ENCODE data around the gene ADAMTS18. TPM values are rescaled to one million over a fixed set of nuclear protein-coding genes. Genes with fewer than 3 reads are reported as not detected.

Gene ADAMTS18
- total and polyA plus RNA-seq, 8 donors, result 0.03 to 0.52 (median 0.14) TPM; not detected in 1

GRCh38 chr16:77444147-77444460 is 9.3 kb upstream of the ADAMTS18 start:
- H3K4me1 ChIP-seq, result no peaks in the 10 kb centered on the region
- no peaks in the 10 kb centered on the region for H3K36me3 ChIP-seq
- ATAC-seq (no peak), FAIRE-seq (no peak), DNase-seq (no peak)
- intact Hi-C loops (cut with DNase I), result no loop called here
- H3K9me3 ChIP-seq, result no peaks in the 10 kb centered on the region
- peaks cover 0 to 6% (median 0%) of the 10 kb centered on the region in 4 donors for H3K27me3 ChIP-seq
- no peak overlapping the region for H3K4me3 ChIP-seq
- no peak overlapping the region for H3K27ac ChIP-seq
- 10 to 16% methylated on average over 1 of the region's 1 CpG for WGBS, 2 donors
- TF ChIP-seq, protein P1, sequence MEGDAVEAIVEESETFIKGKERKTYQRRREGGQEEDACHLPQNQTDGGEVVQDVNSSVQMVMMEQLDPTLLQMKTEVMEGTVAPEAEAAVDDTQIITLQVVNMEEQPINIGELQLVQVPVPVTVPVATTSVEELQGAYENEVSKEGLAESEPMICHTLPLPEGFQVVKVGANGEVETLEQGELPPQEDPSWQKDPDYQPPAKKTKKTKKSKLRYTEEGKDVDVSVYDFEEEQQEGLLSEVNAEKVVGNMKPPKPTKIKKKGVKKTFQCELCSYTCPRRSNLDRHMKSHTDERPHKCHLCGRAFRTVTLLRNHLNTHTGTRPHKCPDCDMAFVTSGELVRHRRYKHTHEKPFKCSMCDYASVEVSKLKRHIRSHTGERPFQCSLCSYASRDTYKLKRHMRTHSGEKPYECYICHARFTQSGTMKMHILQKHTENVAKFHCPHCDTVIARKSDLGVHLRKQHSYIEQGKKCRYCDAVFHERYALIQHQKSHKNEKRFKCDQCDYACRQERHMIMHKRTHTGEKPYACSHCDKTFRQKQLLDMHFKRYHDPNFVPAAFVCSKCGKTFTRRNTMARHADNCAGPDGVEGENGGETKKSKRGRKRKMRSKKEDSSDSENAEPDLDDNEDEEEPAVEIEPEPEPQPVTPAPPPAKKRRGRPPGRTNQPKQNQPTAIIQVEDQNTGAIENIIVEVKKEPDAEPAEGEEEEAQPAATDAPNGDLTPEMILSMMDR (IDR thresholded peaks at IDR 0.05), result no peak

DNA sequence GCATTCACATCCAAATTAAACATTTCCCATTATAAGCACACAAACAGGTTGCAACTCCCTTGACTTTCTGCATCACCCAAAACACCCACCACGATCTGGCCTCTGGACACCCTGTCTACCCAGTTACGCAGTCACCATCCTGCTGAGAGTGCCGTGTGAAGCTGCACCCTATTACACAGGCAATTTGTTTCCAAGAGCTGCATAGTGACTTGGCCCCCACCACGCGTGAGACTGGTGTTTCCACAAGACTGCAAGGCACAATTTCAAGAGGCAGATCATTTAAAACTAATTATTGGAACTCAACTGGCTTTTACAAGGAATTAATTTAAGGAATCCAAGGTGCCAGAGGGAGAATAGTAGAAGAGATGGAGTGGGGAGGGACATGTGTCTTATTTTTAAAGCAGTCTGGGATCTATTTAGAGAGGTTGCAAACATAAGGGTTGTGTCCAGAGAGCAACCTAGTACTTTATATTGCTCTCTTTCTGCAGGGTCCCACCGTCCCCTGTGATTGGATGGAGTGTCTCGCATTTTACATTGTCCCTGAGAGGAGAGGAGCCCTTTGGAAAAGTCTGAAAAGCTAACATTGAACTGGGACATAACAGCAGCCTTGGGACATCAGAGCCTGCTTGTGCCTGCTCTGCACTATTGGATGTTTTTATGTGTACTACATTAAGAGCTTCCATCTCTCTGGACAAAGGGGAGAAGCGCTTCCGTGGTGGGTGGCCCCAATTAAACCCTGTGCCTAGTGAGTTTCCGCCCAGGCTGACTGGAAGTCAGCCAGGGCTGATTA is 8.7 kb upstream of the ADAMTS18 start:
- 43 to 44% methylated on average over 10 of the region's 10 CpGs for WGBS, 2 donors
- H3K36me3 ChIP-seq, result no peaks in the 10 kb centered on the region
- no peak for FAIRE-seq
- H3K27me3 ChIP-seq, result peaks cover 0 to 6% (median 0%) of the 10 kb centered on the region in 4 donors
- DNase-seq, result no peak
- no peak for ATAC-seq
- H3K9me3 ChIP-seq, result no peaks in the 10 kb centered on the region
- H3K4me1 ChIP-seq, result no peaks in the 10 kb centered on the region
- no peak overlapping the region for H3K27ac ChIP-seq
- H3K4me3 ChIP-seq, result no peak overlapping the region
- TF ChIP-seq, protein P1 (IDR thresholded peaks at IDR 0.05), result no peak
- intact Hi-C loops (cut with DNase I), result no loop called here

DNA sequence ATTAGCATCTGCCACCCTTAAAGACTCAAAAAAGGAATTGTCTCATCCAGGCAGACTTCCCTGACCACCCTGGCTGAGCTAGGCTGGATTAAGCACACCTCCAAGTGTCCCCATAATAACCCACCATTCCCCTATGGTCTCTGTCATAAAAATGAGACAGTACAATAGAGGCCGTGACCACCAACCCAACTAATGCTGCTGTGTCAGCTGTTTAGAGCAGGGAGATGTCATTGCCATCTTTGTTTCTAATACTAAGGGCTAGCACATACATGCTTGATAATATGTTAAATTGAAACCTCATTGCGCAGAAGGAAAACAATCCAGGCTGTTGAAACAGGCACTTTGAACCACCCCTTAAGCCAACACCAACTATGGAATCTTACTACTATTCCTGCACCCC is 7.2 kb upstream of the ADAMTS18 start:
- no peak overlapping the region for H3K4me3 ChIP-seq
- no peaks in the 10 kb centered on the region for H3K4me1 ChIP-seq
- FAIRE-seq (no peak), ATAC-seq (no peak), DNase-seq (no peak)
- no peak overlapping the region for H3K27ac ChIP-seq
- peaks cover 0 to 6% (median 0%) of the 10 kb centered on the region in 4 donors for H3K27me3 ChIP-seq
- no peaks in the 10 kb centered on the region for H3K36me3 ChIP-seq
- TF ChIP-seq, protein P1 (IDR thresholded peaks at IDR 0.05), result no peak
- intact Hi-C loops (cut with DNase I), result no loop called here
- no peaks in the 10 kb centered on the region for H3K9me3 ChIP-seq
- 70 to 91% methylated on average over 2 of the region's 2 CpGs for WGBS, 2 donors

DNA sequence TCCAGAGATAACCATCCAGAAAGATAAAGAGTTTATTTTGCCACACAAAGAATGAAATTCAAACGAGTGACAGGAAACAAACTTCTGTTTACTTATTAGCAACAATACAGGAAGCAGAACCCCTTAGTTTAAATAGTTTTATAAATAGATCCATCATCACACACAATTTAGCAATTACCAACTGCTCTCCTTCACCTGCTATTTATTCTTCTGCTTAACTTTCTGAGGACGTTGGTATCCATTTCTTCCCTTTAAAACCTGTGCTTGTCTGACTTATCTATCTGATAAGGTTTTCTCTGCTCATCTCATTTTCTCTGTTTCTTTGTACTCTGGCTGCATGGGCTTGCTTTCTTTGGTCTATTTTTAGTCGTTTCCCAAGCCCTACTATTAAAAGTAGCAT is 4.3 kb upstream of the ADAMTS18 start:
- H3K9me3 ChIP-seq, result no peaks in the 10 kb centered on the region
- H3K4me3 ChIP-seq, result no peak overlapping the region
- DNase-seq (no peak), FAIRE-seq (no peak), ATAC-seq (no peak)
- 8 to 9% methylated on average over 3 of the region's 3 CpGs for WGBS, 2 donors
- H3K27me3 ChIP-seq, result peaks cover 0 to 20% (median 0%) of the 10 kb centered on the region in 4 donors
- H3K4me1 ChIP-seq, result no peaks in the 10 kb centered on the region
- intact Hi-C loops (cut with DNase I), result no loop called here
- H3K27ac ChIP-seq, result no peak overlapping the region
- TF ChIP-seq, protein P1 (IDR thresholded peaks at IDR 0.05), result no peak
- H3K36me3 ChIP-seq, result no peaks in the 10 kb centered on the region

- intact Hi-C loops (cut with DNase I), result no loop called here
- Histone ChIP-seq H3K27me3 (peaks cover 0 to 31% (median 0%) of the 10 kb centered on the region in 4 donors), H3K9me3 (no peaks in the 10 kb centered on the region), H3K36me3 (no peaks in the 10 kb centered on the region), H3K4me1 (no peaks in the 10 kb centered on the region), H3K4me3 (no peak overlapping the region), H3K27ac (no peak overlapping the region)
- WGBS, 2 donors, result 36 to 43% methylated on average over 2 of the region's 2 CpGs
- TF ChIP-seq, protein P1 (IDR thresholded peaks at IDR 0.05), result no peak
- FAIRE-seq (no peak), ATAC-seq (no peak), DNase-seq (no peak)
Measured at GRCh38 chr16:77437859-77438258, 3.0 kb upstream of the ADAMTS18 start.
